Liver (tissue), 9 donors: ENCODE data around the gene MGAT1. TPM values are rescaled to one million over a fixed set of nuclear protein-coding genes. Genes with fewer than 3 reads are reported as not detected.

ENCODE experiments used
- DNase-seq: peaks from one replicate; pipeline ENCODE4 v3.0.0-alpha.2; 2017; ENCODE audit warnings: low spot score
- H3K27ac ChIP-seq, 2 donors: one replicate each; pipeline ENCODE4 v1.7.0; 2013; ENCODE audit warnings: inconsistent platforms in 2 of 2, low read length in 2 of 2, control low read depth in 1 of 2, low read depth in 1 of 2, mild to moderate bottlenecking in 1 of 2
- H3K27me3 ChIP-seq, 4 donors: one replicate each; pipeline versions ENCODE4 v1.6.1 to v1.7.0; 2013; ENCODE audit warnings: low read length in 3 of 4, inconsistent platforms in 1 of 4, mild to moderate bottlenecking in 1 of 4, moderate library complexity in 1 of 4; ENCODE audit not compliant: control insufficient read depth in 4 of 4, insufficient read depth in 4 of 4
- H3K36me3 ChIP-seq, 4 donors: one replicate each; pipeline versions ENCODE4 v1.6.1 to v1.7.0; 2013; ENCODE audit warnings: low read length in 3 of 4, mild to moderate bottlenecking in 3 of 4, low read depth in 1 of 4, moderate library complexity in 1 of 4; ENCODE audit not compliant: control insufficient read depth in 4 of 4, insufficient read depth in 3 of 4
- H3K4me1 ChIP-seq, 4 donors: one replicate each; pipeline versions ENCODE4 v1.6.1 to v1.7.0; 2013; ENCODE audit warnings: low read length in 3 of 4, mild to moderate bottlenecking in 3 of 4, moderate library complexity in 1 of 4; ENCODE audit not compliant: control insufficient read depth in 4 of 4, insufficient read depth in 4 of 4
- H3K4me3 ChIP-seq, 3 donors: one replicate each; pipeline versions ENCODE4 v1.6.1 to v1.7.0; 2013; ENCODE audit warnings: low read length in 3 of 3, control low read depth in 1 of 3, low read depth in 1 of 3, mild to moderate bottlenecking in 1 of 3
- H3K9ac ChIP-seq, 2 donors: one replicate each; pipeline ENCODE4 v1.7.0; 2013; ENCODE audit warnings: low read length in 2 of 2, mild to moderate bottlenecking in 2 of 2, moderate library complexity in 2 of 2, control low read depth in 1 of 2, low read depth in 1 of 2
- H3K9me3 ChIP-seq, 4 donors: one replicate each; pipeline versions ENCODE4 v1.6.1 to v1.7.0; 2013; ENCODE audit warnings: low read length in 3 of 4; ENCODE audit not compliant: control insufficient read depth in 4 of 4
- EGR1 ChIP-seq, 2 donors: IDR thresholded peaks; 2 replicates each; pipeline ENCODE4 v1.6.1; 2016 to 2018; ENCODE audit warnings: antibody characterized with exemption in 2 of 2, low read depth in 2 of 2
- FOXA1 ChIP-seq: IDR thresholded peaks from 2 replicates; pipeline ENCODE4 v1.6.1; 2016; ENCODE audit warnings: antibody characterized with exemption
- FOXA2 ChIP-seq: IDR thresholded peaks from 2 replicates; pipeline ENCODE4 v1.6.1; 2016; ENCODE audit warnings: antibody characterized with exemption
- GABPA ChIP-seq, 2 donors: IDR thresholded peaks in 1 of 2; conservative IDR thresholded peaks in 1 of 2; 2 replicates each; pipeline ENCODE4 v1.6.1; 2016; ENCODE audit warnings: antibody characterized with exemption in 2 of 2, mild to moderate bottlenecking in 1 of 2, moderate library complexity in 1 of 2
- HNF4A ChIP-seq, 2 donors: conservative IDR thresholded peaks; 2 replicates each; pipeline ENCODE4 v1.6.1; 2016; ENCODE audit warnings: antibody characterized with exemption in 2 of 2, mild to moderate bottlenecking in 2 of 2
- HNF4G ChIP-seq: IDR thresholded peaks from 2 replicates; pipeline ENCODE4 v1.6.1; 2016; ENCODE audit warnings: antibody characterized with exemption
- JUND ChIP-seq, 2 donors: IDR thresholded peaks; 2 replicates each; pipeline ENCODE4 v1.6.1; 2016; ENCODE audit warnings: antibody characterized with exemption in 2 of 2
- NR2F2 ChIP-seq: IDR thresholded peaks from 2 replicates; pipeline ENCODE4 v1.6.1; 2016; ENCODE audit warnings: antibody characterized with exemption
- RAD21 ChIP-seq, 2 donors: IDR thresholded peaks; 2 replicates each; pipeline ENCODE4 v1.6.1; 2016; ENCODE audit warnings: antibody characterized with exemption in 2 of 2, mild to moderate bottlenecking in 2 of 2
- RXRA ChIP-seq, 2 donors: IDR thresholded peaks; 2 replicates each; pipeline ENCODE4 v1.6.1; 2017 to 2018; ENCODE audit warnings: antibody characterized with exemption in 2 of 2, mild to moderate bottlenecking in 1 of 2
- SP1 ChIP-seq: IDR thresholded peaks from 2 replicates; pipeline ENCODE4 v1.6.1; 2018; ENCODE audit warnings: antibody characterized with exemption, mild to moderate bottlenecking
- YY1 ChIP-seq: IDR thresholded peaks from 2 replicates; pipeline ENCODE4 v1.6.1; 2016; ENCODE audit warnings: antibody characterized with exemption, mild to moderate bottlenecking
- WGBS: extraction: QIAGEN DNeasy Blood & Tissue Kit; methylation state at CpG from one replicate; pipeline ENCODE4 v1.1.7; 2013; 5-methylcytosine and 5-hydroxymethylcytosine counted together
- polyA plus RNA-seq, 2 donors: library from polyadenylated mRNA; stranded (reverse) in 1 of 2; unstranded in 1 of 2; fragments of 200-250 nt in 1 of 2; fragments of >200 nt in 1 of 2; fragmentation: Nextera tagmentation in 1 of 2; extraction: Ambion mirVana in 1 of 2; gene quantifications; one replicate each; pipeline versions ENCODE4 v1.2.1 to v1.2.3, GENCODE V29; 2013 to 2015
- total RNA-seq, 2 donors: library from RNA; depleted of rRNA; stranded (reverse); fragments of >200 nt; gene quantifications; one replicate each; pipeline ENCODE4 v1.2.3, GENCODE V29; 2014
- TF ChIP-seq, protein P1 (sequence below): IDR thresholded peaks from 2 replicates; pipeline ENCODE4 v1.6.1; 2016; ENCODE audit warnings: antibody characterized with exemption, mild to moderate bottlenecking
- TF ChIP-seq, protein P2 (sequence below): IDR thresholded peaks from 2 replicates; pipeline ENCODE4 v1.6.1; 2016; ENCODE audit warnings: antibody characterized with exemption
- TF ChIP-seq, protein P3 (sequence below): IDR thresholded peaks from 2 replicates; pipeline ENCODE4 v1.6.1; 2016; ENCODE audit warnings: antibody characterized with exemption
- donor health status: healthy.
- donor health status: healthy.
- donor health status: healthy.
- donor health status: healthy.
- donor health status: healthy.

MGAT1 gene
- total and polyA plus RNA-seq, 4 donors = 73.0 to 125 (median 97.7) TPM

DNA sequence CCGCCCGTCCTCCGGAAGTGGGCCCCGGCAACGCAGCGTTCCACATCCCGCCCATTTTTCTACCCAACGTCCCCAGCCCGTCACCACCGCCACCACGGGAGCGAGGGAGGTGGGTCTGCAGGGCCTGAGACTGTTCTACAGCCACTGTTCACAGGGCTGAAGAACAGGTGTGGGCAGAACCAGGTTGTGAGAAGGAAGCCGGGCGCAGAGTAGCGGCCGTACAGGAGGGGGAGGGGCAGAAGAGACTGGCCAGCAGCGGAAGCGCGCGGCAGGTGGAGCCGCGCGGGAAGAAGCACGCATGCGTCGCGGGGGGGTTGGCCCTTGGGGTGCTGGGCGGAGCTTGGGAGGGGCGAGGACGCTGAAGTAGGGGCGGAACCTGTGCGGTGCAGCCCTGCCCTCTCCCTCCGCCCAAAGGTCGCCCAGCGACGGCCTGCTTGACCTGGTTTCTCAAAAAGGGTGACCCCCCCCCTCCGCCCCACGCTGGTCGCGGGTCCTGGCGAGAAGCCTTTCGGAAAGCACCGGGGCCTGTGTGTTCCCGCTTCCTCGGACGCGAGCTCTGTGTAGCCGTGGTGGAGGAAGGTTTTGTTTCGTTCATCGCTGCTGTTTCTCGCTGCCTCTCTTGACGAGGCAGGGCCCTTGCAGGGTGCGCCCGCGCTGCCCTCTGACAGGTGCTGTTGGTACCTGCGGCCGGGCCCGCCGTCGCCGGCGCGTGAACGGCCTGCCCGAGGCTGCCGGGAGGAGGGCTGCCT lies 7.8 kb upstream of the MGAT1 start (continued):
- TF ChIP-seq GABPA (IDR thresholded peaks at IDR 0.05 in 1 of 2, conservative IDR thresholded peaks at IDR 0.05 in 1 of 2) = peak; percentile 83 to 95

DNA sequence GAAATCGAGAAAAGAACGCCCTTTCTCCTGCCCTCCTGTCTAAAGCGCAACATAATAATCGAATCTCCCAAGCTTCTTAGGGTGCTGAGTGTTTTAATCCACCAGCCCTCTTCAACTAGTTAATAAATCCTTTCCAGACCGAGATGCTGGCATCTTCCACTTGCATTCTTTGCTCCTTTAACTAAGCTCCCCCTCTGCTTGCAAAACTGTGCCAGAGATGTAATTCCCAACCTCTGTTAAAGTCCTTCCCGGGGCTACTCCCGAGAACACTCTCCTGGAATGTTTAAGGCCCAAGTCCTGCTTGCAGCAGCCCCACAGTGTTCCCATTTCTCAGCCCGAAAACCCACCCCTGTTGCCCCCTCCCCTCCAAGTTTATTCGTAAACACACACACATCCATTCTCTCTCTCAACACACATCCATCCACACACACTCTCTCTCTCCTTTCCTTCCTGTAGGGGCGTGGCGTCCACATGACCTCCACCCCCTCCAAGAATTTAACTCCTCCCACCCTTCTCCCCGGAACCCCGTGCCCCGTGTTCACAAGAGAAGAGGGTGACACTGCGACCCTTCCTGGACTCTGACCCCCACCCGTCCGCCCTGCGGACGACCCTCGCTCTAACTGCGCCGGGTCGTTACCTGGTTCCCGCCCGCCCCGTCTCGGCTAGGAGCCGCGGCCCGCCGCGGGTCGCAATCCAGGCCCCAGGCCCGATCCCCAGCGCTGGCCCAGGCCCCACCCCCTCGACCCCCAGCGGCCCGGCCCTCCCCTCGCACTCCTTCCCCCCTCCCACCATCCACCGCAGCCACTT lies 7.0 kb upstream of the MGAT1 start:
- Histone ChIP-seq H3K36me3 (no peaks in the 10 kb centered on the region), H3K27me3 (no peaks in the 10 kb centered on the region), H3K27ac (peak overlapping the region; percentile 93 to 94), H3K9ac (peak overlapping the region in 1 of 2 donors; percentile 73), H3K4me3 (peak overlapping the region; percentile 57 to 74 (median 74)), H3K4me1 (peaks cover 10 to 56% (median 48%) of the 10 kb centered on the region in 4 donors), H3K9me3 (no peaks in the 10 kb centered on the region)
- no peak for TF ChIP-seq FOXA1
- TF ChIP-seq EGR1 (IDR thresholded peaks at IDR 0.05; ENCODE audit: low read depth in 2 of 2) = no peak
- peak in 1 of 2 donors; percentile 7 for TF ChIP-seq GABPA (IDR thresholded peaks at IDR 0.05 in 1 of 2, conservative IDR thresholded peaks at IDR 0.05 in 1 of 2)
- peak; percentile 58 for TF ChIP-seq NR2F2
- peak in 1 of 2 donors; percentile 46 for TF ChIP-seq HNF4A (conservative IDR thresholded peaks at IDR 0.05)
- TF ChIP-seq, protein P1, sequence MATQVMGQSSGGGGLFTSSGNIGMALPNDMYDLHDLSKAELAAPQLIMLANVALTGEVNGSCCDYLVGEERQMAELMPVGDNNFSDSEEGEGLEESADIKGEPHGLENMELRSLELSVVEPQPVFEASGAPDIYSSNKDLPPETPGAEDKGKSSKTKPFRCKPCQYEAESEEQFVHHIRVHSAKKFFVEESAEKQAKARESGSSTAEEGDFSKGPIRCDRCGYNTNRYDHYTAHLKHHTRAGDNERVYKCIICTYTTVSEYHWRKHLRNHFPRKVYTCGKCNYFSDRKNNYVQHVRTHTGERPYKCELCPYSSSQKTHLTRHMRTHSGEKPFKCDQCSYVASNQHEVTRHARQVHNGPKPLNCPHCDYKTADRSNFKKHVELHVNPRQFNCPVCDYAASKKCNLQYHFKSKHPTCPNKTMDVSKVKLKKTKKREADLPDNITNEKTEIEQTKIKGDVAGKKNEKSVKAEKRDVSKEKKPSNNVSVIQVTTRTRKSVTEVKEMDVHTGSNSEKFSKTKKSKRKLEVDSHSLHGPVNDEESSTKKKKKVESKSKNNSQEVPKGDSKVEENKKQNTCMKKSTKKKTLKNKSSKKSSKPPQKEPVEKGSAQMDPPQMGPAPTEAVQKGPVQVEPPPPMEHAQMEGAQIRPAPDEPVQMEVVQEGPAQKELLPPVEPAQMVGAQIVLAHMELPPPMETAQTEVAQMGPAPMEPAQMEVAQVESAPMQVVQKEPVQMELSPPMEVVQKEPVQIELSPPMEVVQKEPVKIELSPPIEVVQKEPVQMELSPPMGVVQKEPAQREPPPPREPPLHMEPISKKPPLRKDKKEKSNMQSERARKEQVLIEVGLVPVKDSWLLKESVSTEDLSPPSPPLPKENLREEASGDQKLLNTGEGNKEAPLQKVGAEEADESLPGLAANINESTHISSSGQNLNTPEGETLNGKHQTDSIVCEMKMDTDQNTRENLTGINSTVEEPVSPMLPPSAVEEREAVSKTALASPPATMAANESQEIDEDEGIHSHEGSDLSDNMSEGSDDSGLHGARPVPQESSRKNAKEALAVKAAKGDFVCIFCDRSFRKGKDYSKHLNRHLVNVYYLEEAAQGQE = no peak
- TF ChIP-seq FOXA2 = no peak
- peak; percentile 83 for DNase-seq
- 4% methylated on average over 40 of the region's 40 CpGs for WGBS

DNA sequence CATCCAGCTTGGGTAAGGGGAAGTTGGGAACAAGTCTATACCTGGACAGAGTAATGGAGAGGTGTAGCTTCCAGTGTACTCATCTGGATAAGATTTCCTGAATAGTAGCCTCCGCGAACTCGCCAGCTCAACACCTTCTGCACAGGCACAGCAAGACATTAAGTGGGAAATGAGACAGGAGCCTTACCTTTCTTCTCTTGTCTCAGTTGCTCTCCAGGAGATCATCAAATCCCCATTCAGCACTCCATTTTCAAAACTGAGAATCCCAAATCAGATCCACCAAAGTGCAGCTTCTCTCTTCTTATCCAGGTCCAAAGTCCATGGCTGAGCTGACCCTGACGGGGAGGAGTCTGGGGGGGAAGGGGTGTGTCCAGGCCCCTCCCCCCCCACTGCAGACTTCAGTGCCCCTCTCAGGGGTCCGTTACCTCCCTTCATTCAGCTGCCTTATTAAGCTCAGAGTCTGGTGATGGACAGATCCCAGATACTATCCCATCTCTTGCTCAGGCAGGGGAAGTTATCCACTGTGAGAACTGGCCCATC lies 5.9 kb upstream of the MGAT1 start:
- Histone ChIP-seq H3K9ac (peak overlapping the region; percentile 24 to 86), H3K9me3 (no peaks in the 10 kb centered on the region), H3K4me3 (peak overlapping the region; percentile 74 to 75 (median 74)), H3K27ac (peak overlapping the region; percentile 4 to 22), H3K27me3 (no peaks in the 10 kb centered on the region), H3K4me1 (peaks cover 12 to 67% (median 58%) of the 10 kb centered on the region in 4 donors), H3K36me3 (no peaks in the 10 kb centered on the region)
- DNase-seq = no peak
- TF ChIP-seq, protein P1 = peak; percentile 21
- TF ChIP-seq RXRA (IDR thresholded peaks at IDR 0.05) (peak; percentile 58 to 69), GABPA (IDR thresholded peaks at IDR 0.05 in 1 of 2, conservative IDR thresholded peaks at IDR 0.05 in 1 of 2) (peak in 1 of 2 donors; percentile 72), JUND (IDR thresholded peaks at IDR 0.05) (no peak), YY1 (peak; percentile 64), RAD21 (IDR thresholded peaks at IDR 0.05) (peak in 1 of 2 donors; percentile 26), NR2F2 (peak; percentile 22), HNF4G (peak; percentile 93), SP1 (peak; percentile 80), HNF4A (conservative IDR thresholded peaks at IDR 0.05) (peak; percentile 96 to 97)
- TF ChIP-seq, protein P2, sequence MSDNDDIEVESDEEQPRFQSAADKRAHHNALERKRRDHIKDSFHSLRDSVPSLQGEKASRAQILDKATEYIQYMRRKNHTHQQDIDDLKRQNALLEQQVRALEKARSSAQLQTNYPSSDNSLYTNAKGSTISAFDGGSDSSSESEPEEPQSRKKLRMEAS = no peak
- TF ChIP-seq, protein P3, sequence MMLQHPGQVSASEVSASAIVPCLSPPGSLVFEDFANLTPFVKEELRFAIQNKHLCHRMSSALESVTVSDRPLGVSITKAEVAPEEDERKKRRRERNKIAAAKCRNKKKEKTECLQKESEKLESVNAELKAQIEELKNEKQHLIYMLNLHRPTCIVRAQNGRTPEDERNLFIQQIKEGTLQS = no peak
- 33% methylated on average over 5 of the region's 5 CpGs for WGBS
